HuH-7 (cell line): ENCODE measurements around the gene BDKRB2.

Experiments
- DNase-seq: peaks from one replicate; pipeline ENCODE4 v3.0.0; 2011; ENCODE audit warnings: low spot score

Gene BDKRB2

DNA sequence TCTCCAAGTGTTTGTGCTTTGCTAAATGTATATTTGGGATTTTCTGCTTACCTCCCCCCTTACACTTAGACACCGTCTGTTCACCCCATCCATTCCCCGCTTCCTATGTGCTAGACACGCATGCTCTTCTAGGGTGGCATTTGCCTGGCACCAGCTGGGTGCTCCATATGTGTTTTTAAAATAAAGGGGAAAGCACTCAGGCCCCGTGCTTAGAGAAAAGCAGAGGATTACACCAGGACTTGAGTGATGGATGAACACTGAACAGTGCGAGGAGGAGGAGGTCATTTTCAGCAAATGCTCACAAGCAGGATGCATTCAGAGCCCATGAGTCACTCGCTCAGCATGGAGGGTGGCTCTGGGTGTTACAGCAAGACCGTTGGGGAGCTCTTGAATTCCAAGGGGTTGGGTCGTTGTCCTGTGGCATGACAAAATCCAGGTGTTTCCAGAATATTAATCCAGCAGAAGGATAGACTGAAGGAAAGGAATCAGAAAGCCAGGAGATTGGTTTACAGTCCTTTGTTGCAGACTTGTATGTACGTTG is 48.4 kb downstream of the BDKRB2 start:
- no peak for DNase-seq

DNA sequence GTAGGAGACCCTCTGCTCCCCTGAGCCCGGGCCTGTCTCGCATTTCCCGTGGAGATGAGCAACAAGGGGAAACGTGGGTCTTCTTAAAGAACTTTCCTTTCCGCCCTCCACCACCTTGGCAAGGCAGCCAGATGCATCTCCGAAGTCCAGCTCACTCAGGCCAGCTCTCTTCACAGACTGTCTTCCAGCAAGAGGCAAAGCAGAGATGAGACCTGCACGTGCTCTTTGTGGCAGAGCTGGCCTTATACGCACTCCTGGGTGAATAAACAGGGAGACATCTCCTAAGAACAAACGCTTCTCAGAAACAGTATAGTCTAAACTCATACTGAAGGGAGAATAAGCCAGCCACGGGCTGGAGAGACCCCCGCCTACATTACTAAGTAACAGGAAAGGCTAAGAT is 50.0 kb downstream of the BDKRB2 start:
- no peak for DNase-seq

GRCh38 chr14:96255501-96256366 is 51.1 kb downstream of the BDKRB2 start, which contains the start of gene BDKRB1:
Gene BDKRB1, plus strand, starts transcription at chr14:96256210. Its CDS starts 7,473 bp downstream, at chr14:96263683.
- no peak for DNase-seq

GRCh38 chr14:96256407-96256806 is 51.8 kb downstream of the BDKRB2 start:
- DNase-seq: no peak

DNA sequence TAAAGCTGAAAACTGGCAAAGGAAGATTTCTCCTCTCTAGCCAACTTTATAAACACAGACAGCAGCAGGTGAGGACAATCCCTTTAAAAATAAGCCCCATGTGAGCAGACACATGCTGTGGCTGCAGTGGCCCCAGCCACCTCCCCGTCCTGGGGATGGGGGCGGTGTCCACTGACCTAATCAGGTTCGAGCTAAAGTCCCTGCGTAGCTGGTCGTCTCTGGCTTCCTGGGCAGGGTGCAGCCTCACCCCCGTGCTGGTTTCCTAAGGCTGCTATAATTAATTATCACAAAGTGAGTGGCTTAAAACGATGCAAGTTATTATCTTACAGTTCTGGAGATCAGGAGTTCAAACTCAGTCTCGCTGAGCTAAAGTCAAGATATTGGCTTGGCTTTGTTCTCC is 52.4 kb downstream of the BDKRB2 start:
- DNase-seq: no peak

- DNase-seq: no peak
Measured at GRCh38 chr14:96257900-96258299, 53.3 kb downstream of the BDKRB2 start.

DNA sequence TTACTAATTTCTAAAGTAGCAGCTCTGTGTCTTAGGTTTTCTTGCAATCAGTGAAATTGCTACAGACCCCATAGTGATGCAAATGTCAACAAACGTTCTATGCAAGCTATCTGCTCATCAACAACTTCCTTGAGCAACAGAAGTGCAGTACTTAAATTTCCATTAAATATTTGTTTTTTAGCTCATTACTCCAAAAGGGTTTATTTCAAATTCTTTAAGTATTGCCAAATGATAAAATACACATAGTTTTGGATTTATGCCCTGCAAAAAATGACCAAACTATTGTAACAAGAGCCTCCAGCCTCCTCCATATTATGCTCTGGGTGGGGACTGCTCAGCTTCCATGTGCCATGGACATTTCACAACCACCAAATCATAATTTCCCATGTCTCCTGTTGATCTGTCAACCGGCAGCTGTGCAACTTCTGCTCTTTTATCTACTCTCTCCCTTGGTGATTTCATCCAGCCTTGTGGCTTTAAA is 55.7 kb downstream of the BDKRB2 start:
- DNase-seq: no peak

DNA sequence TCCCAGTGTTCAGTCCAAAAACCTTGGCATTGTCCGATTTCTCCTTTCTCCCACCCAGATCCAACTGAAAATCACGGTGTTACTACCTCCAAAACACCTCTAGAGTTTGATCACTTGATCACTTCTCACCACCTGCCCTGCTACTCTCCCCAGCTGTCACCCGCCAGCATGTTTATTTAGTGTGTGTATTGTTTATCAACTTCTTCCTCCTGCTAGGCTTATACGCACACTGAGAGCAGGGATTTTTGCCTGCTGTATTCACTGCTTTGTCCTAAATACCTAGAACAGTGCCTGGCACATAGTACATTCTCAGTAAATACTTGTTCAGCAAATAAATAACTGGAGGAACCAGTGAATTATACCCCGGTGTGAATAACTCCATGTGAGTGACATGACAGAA is 56.4 kb downstream of the BDKRB2 start:
- DNase-seq: no peak

DNA sequence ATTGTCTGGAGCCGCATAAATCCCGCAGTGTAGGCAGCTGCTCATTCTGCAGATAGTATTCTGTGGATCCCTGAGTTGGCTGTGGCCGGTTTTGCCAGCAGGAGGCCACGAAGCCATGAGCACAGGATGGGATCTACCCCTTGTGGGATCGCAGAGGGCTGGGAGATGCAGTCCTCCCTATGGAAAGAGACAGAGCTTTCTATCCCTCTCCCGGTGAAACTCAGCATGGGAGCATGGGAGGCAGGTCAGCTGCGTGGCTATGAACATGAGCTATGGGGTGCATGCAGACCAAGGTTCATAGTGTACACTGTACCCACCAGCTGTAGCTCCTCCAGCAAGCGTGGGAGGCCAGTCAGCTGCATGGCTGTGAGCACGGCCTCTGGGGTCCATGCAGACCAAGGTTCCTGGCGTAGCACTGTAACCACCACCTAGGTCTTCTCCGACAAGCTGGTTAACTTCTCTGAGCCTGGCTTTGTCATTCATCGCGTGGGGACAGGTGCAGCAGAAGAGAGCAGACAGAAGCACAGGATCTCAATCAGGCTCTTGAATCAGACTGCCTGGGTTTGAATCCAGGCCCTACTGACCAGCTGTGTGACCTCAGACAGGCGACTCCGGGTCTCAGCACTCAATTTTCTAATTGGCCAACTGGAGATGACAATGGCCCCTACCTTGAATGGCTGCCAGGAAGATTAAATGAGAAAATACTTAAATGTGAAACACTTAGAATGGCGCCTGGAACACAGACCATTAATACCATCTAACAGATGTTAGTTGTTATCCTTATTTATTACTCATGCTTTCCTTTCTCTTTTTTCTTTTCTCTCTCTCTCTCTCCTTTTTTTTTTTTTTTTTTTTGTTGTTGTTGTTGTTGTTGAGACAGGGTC is 57.4 kb downstream of the BDKRB2 start:
- DNase-seq: peak; percentile 27

GRCh38 chr14:96263347-96264199 is 58.9 kb downstream of the BDKRB2 start:
- no peak for DNase-seq

- no peak for DNase-seq
Measured at GRCh38 chr14:96264200-96264553, 59.5 kb downstream of the BDKRB2 start.

- no peak for DNase-seq
Measured at GRCh38 chr14:96264853-96265252, 60.2 kb downstream of the BDKRB2 start.

DNA sequence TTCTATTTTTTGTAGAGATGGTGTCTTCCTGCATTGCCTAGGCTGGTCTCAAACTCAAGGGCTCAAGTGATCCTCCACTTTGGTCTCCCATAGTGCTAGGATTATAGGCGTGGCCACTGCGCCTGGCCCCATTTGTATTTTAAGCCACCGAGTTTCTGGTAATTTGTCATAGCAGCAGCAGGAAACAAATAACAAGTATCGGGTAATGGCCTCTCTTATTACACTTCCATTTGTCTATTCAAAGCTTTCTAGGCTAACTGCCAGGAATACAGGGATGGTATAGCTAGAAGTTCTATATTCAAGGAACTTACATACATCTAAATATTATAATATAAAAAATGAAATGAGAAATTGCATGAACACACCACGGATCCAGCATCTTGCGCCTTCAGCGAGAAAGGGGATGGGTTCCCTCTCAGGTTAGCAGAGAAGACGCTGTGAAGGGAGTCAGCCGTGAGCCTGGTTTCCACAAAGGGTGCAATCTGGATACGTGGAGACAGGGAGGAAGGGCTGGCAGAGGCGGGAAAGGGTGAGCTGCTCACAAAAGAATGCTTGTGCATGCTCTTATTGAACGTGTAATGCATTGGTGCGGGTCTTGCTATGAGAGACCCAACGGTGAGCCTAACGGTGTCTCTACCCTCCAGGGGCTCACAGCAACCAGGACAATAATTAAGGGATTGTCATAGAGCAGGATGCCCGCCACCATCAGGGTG is 60.9 kb downstream of the BDKRB2 start:
- DNase-seq: no peak

- DNase-seq: no peak
Measured at GRCh38 chr14:96267336-96267735, 62.7 kb downstream of the BDKRB2 start.

DNA sequence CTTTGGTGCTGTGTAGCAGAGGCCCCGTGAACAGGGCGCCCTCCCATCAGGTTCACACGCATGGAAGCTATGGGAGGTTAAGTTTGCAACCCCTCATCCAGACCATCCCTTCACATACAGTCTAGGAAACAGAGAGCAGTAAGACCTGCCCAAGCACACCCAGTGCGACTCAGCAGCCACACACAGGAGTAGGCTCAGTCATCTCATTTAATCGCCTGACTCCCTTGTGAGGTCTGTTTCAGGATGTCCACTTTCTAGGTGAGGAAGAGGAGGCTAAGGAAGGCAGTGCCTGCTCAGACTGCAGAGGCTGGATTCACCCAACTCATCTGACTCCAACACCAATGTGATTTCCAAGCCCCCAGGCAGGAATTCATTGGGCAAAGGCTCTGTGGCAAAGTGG is 63.3 kb downstream of the BDKRB2 start:
- no peak for DNase-seq

DNA sequence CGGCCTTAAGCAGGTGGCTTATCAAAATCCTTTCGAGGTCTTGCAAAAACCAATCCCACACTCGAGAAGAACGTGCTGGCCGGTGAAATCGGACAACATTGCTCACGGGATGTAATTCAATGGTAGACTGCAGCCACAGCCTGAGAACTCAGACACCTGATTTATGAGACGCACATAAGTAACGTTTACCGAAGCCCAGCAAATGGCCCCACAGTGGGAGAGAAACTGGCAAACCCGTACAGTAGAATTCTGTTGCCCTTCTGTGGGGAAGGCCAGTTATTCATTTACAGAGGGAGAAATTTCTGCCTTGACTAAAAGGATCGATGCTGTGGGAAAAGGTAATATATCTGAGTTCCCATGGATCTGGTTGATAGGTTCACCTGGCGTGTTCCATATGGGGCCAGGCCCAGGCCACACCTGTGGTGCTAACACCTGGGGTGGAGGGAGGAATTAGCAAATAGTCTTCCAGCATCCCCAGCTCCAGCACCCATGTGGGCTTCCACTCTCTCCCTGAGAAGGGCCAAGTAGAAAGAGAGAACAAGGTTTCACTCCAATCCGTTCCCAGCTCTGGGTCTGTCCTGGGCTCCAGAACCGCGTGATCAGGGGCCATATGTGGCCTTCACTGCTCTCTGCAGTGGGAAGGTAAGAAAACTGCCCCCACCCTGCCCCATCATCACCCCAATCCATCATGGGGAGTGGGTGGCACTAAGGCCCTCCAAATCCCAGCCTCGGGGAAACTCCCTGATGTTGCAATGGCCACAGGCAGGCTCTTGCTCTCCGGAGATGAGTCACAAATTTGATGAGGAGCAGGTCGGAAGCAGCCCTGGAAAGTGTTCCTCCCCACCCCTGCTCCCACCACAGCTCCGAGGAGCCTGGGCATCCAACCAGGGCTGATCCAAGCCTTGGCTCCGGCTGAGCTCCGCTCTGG is 64.1 kb downstream of the BDKRB2 start:
- DNase-seq: no peak

- no peak for DNase-seq
Measured at GRCh38 chr14:96269359-96269710, 64.7 kb downstream of the BDKRB2 start.

GRCh38 chr14:96270565-96271420 is 66.2 kb downstream of the BDKRB2 start:
- no peak for DNase-seq

- DNase-seq: no peak
Measured at GRCh38 chr14:96271421-96271762, 66.8 kb downstream of the BDKRB2 start.
